Gastrocnemius medialis (tissue), 4 donors: Measurements from ENCODE around the gene UBASH3B.

Experiments
- POLR2A ChIP-seq, 2 donors: fragments of 450-650 bp; IDR thresholded peaks; one replicate each; pipeline ENCODE4 v1.6.1; 2017; ENCODE audit warnings: antibody characterized with exemption in 2 of 2, mild to moderate bottlenecking in 2 of 2, moderate library complexity in 2 of 2
- TF ChIP-seq, protein P1 (sequence below), 5 experiments: fragments of 450-650 bp in 3 of 5; fragments of 200-600 bp in 2 of 5; sonication (generic) in 2 of 5; IDR thresholded peaks in 4 of 5; conservative IDR thresholded peaks in 1 of 5; 1 replicate in 4 of 5; 2 replicates in 1 of 5; pipeline ENCODE4 v1.5.1; 2016 to 2019; ENCODE audit warnings: antibody characterized with exemption in 5 of 5, mild to moderate bottlenecking in 3 of 5, moderate library complexity in 3 of 5

- TF ChIP-seq, protein P1, sequence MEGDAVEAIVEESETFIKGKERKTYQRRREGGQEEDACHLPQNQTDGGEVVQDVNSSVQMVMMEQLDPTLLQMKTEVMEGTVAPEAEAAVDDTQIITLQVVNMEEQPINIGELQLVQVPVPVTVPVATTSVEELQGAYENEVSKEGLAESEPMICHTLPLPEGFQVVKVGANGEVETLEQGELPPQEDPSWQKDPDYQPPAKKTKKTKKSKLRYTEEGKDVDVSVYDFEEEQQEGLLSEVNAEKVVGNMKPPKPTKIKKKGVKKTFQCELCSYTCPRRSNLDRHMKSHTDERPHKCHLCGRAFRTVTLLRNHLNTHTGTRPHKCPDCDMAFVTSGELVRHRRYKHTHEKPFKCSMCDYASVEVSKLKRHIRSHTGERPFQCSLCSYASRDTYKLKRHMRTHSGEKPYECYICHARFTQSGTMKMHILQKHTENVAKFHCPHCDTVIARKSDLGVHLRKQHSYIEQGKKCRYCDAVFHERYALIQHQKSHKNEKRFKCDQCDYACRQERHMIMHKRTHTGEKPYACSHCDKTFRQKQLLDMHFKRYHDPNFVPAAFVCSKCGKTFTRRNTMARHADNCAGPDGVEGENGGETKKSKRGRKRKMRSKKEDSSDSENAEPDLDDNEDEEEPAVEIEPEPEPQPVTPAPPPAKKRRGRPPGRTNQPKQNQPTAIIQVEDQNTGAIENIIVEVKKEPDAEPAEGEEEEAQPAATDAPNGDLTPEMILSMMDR (IDR thresholded peaks at IDR 0.05 in 4 of 5, conservative IDR thresholded peaks at IDR 0.05 in 1 of 5), result no peak
- TF ChIP-seq POLR2A (IDR thresholded peaks at IDR 0.05), result no peak
Observed at GRCh38 chr11:122672892-122673291, 17.4 kb downstream of the UBASH3B start.
